ENCODE data around the gene SMIM10L2A. TPM values are rescaled to one million over a fixed set of nuclear protein-coding genes. Genes with fewer than 3 reads are reported as not detected.
"Not testable (repeated sequence)": the region's sequence is repeated elsewhere in the genome, so short reads cannot be mapped to it uniquely, and the experiment has no call there.

The SMIM10L2A gene
- total RNA-seq, 1 experiment from 2014 or later = 18.3 TPM

DNA sequence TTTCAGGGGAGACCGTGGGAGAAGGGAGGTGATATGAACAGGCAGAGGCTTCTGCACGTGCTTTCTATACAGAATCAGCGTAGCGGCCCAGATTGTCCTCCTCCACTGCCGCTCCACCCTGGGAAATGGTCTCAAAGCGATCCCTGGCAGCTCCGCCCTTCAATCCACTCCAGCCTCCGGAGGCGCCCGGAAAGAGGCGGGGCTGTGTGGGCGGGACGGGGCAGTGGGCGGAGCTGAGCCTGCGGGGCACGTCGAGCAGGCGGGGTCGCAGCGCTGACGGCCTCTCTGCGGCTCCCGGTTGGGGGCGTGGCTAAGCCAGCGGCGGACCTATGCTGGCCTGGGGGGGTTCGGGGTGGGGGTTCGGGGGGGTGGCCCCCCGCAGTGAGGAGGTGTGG, 210 bp upstream of the SMIM10L2A start:
- H2AK5ac ChIP-seq (ENCODE audit: insufficient read length, low read length) = no peak overlapping the region
- H3K14ac ChIP-seq (ENCODE audit: insufficient read depth, low read length) = no peak overlapping the region
- no peak overlapping the region for H3K18ac ChIP-seq (ENCODE audit: insufficient read length, low read depth, low read length)
- peaks cover 15 to 24% of the 10 kb centered on the region in 2 experiments for H3K4me1 Mint-ChIP-seq
- H3K79me1 ChIP-seq (ENCODE audit: insufficient read depth, low read depth, low read length, poor library complexity, severe bottlenecking) = no peaks in the 10 kb centered on the region
- H3K9ac ChIP-seq (ENCODE audit: extremely low read depth, insufficient read length, low read length) = no peak overlapping the region
- H3K4me3 Mint-ChIP-seq = peak overlapping the region; percentile 40 to 61; a peak in 4 of 5 replicates
- no peak overlapping the region for H3K27ac ChIP-seq (ENCODE audit: insufficient read length, low read depth, low read length)
- H2BK120ac ChIP-seq (ENCODE audit: low read depth, low read length, poor library complexity, severe bottlenecking) = no peak overlapping the region
- H4K5ac ChIP-seq (ENCODE audit: insufficient read length, low read depth, low read length) = no peak overlapping the region
- WGBS (ENCODE audit: extremely low coverage, insufficient read length, low lambda C conversion rate) = no CpG with 5 or more reads among the region's 29 CpGs
- no peak for TF ChIP-seq CTCF (conservative IDR thresholded peaks at IDR 0.05)
- H3K27me3 Mint-ChIP-seq (ENCODE audit: low read depth) = peaks cover 8% of the 10 kb centered on the region
- peak; percentile 91 for DNase-seq
- H2BK20ac ChIP-seq (ENCODE audit: low read depth, low read length, poor library complexity, severe bottlenecking) = no peak overlapping the region
- no peak overlapping the region for H3K4ac ChIP-seq (ENCODE audit: low read depth, low read length)
- peaks cover 2% of the 10 kb centered on the region for H3K23me2 ChIP-seq (ENCODE audit: insufficient read length, low read depth, low read length, poor library complexity, severe bottlenecking)
- H3K9me3 Mint-ChIP-seq = peaks cover 43 to 64% of the 10 kb centered on the region in 2 experiments
- peak overlapping the region; percentile 26 for H3K4me2 ChIP-seq (ENCODE audit: insufficient read depth, insufficient read length, low read length)
- H4K8ac ChIP-seq (replicated peaks; ENCODE audit: insufficient read length, low read depth, low read length) = no peak overlapping the region
- no peak overlapping the region for H2AFZ ChIP-seq (ENCODE audit: low read length)
- H3K36me3 Mint-ChIP-seq (ENCODE audit: insufficient read depth in 1 of 3, low read depth in 3 of 3) = peaks cover 7 to 22% (median 22%) of the 10 kb centered on the region in 3 experiments; a peak in 6 of 7 replicates
- H2BK5ac ChIP-seq (ENCODE audit: insufficient read length, low read length) = no peak overlapping the region
- no peak overlapping the region for H4K91ac ChIP-seq (ENCODE audit: insufficient read length, low read depth, low read length)
- no peak overlapping the region for H3K27ac Mint-ChIP-seq
- no peaks in the 10 kb centered on the region for H4K20me1 ChIP-seq (ENCODE audit: control insufficient read depth, insufficient read depth, insufficient read length)
- H3K23ac ChIP-seq (ENCODE audit: insufficient read length, low read depth, low read length) = no peak overlapping the region
- no peak overlapping the region for H2BK12ac ChIP-seq (ENCODE audit: insufficient read length, low read depth, low read length)
- no peak overlapping the region for H2BK15ac ChIP-seq (ENCODE audit: low read depth, low read length)
- H3T11ph ChIP-seq (ENCODE audit: low read length) = no peak overlapping the region
- no peaks in the 10 kb centered on the region for H3K27me3 ChIP-seq (ENCODE audit: insufficient read depth, low read length)
- H3K56ac ChIP-seq (ENCODE audit: insufficient read length, low read depth, low read length) = no peak overlapping the region
- H3K4me1 ChIP-seq (ENCODE audit: insufficient read depth, low read length) = peaks cover 4% of the 10 kb centered on the region; the same call in 1 of the 2 replicates
- H3K9me3 ChIP-seq (ENCODE audit: control insufficient read depth, low read depth, low read length) = peaks cover 9% of the 10 kb centered on the region
- no peaks in the 10 kb centered on the region for H3K79me2 ChIP-seq (ENCODE audit: insufficient read depth, low read length)

- not testable (repeated sequence) for H3K27ac ChIP-seq (ENCODE audit: insufficient read length, low read depth, low read length); H3K14ac ChIP-seq (ENCODE audit: insufficient read depth, low read length); H4K20me1 ChIP-seq (ENCODE audit: control insufficient read depth, insufficient read depth, insufficient read length); DNase-seq; H3K56ac ChIP-seq (ENCODE audit: insufficient read length, low read depth, low read length); H2BK5ac ChIP-seq (ENCODE audit: insufficient read length, low read length); H3T11ph ChIP-seq (ENCODE audit: low read length); H3K4me1 ChIP-seq (ENCODE audit: insufficient read depth, low read length); H3K23ac ChIP-seq (ENCODE audit: insufficient read length, low read depth, low read length); H2BK120ac ChIP-seq (ENCODE audit: low read depth, low read length, poor library complexity, severe bottlenecking); H4K91ac ChIP-seq (ENCODE audit: insufficient read length, low read depth, low read length); H2AK5ac ChIP-seq (ENCODE audit: insufficient read length, low read length); H3K18ac ChIP-seq (ENCODE audit: insufficient read length, low read depth, low read length); H2BK15ac ChIP-seq (ENCODE audit: low read depth, low read length); H2BK20ac ChIP-seq (ENCODE audit: low read depth, low read length, poor library complexity, severe bottlenecking); H3K27ac Mint-ChIP-seq; H4K8ac ChIP-seq (replicated peaks; ENCODE audit: insufficient read length, low read depth, low read length); H4K5ac ChIP-seq (ENCODE audit: insufficient read length, low read depth, low read length); H3K79me1 ChIP-seq (ENCODE audit: insufficient read depth, low read depth, low read length, poor library complexity, severe bottlenecking); H2AFZ ChIP-seq (ENCODE audit: low read length); H3K9me3 ChIP-seq (ENCODE audit: control insufficient read depth, low read depth, low read length); H2BK12ac ChIP-seq (ENCODE audit: insufficient read length, low read depth, low read length); H3K4ac ChIP-seq (ENCODE audit: low read depth, low read length); H3K27me3 Mint-ChIP-seq (ENCODE audit: low read depth); H3K23me2 ChIP-seq (ENCODE audit: insufficient read length, low read depth, low read length, poor library complexity, severe bottlenecking); H3K27me3 ChIP-seq (ENCODE audit: insufficient read depth, low read length); H3K9ac ChIP-seq (ENCODE audit: extremely low read depth, insufficient read length, low read length); H3K79me2 ChIP-seq (ENCODE audit: insufficient read depth, low read length)
- peak overlapping the region; percentile 77 to 80 for H3K4me3 Mint-ChIP-seq
- peaks cover 48 to 69% of the 10 kb centered on the region in 2 experiments for H3K9me3 Mint-ChIP-seq
- H3K4me2 ChIP-seq (ENCODE audit: insufficient read depth, insufficient read length, low read length) = peak overlapping the region; percentile 16
- WGBS (ENCODE audit: extremely low coverage, insufficient read length, low lambda C conversion rate) = no CpG with 5 or more reads among the region's 10 CpGs
- peaks cover 10 to 29% (median 29%) of the 10 kb centered on the region in 3 experiments; a peak in 6 of 7 replicates for H3K36me3 Mint-ChIP-seq (ENCODE audit: insufficient read depth in 1 of 3, low read depth in 3 of 3)
- peaks cover 15 to 24% of the 10 kb centered on the region in 2 experiments for H3K4me1 Mint-ChIP-seq
These were observed 1.0 kb downstream of the SMIM10L2A start for GRCh38 chrX:135422810-135423168.
